HT1080 (cell line): Measurements from ENCODE around the gene PGD. TPM values are rescaled to one million over a fixed set of nuclear protein-coding genes. Genes with fewer than 3 reads are reported as not detected.

Experiments
- total RNA-seq: library from RNA; depleted of rRNA; stranded (reverse); fragments of >200 nt; shearing (Covaris generic); gene quantifications from 2 replicates; pipeline ENCODE4 v1.2.3, GENCODE V29; 2014; rRNA removed

The PGD gene
- total RNA-seq, 1 experiment from 2014 or later: 129 TPM

Other genes starting within 250 kb of the PGD start
- 11.9 and 16.2 TPM in 2 replicates for gene KIF1B, start 188.5 kb upstream of the PGD start, total RNA-seq
- gene CENPS, start 31.4 kb downstream of the PGD start, total RNA-seq: 40.8 and 45.9 TPM in 2 replicates
- gene CORT, start 51.0 kb downstream of the PGD start, total RNA-seq: 0.13 TPM in 1 of 2 replicates, not detected in the other
- 71.0 and 78.0 TPM in 2 replicates for gene DFFA, start 73.5 kb downstream of the PGD start, total RNA-seq
- gene PEX14, start 75.9 kb downstream of the PGD start, total RNA-seq: 17.7 and 20.4 TPM in 2 replicates